Activated CD4-positive, alpha-beta memory T cell treated with anti-CD3 and anti-CD28 coated beads, Interleukin-2, amount 10 ng/mL, durations not matched to agents 7 days and 5 days (primary cell): ENCODE measurements around the gene SIN3A. TPM values are rescaled to one million over a fixed set of nuclear protein-coding genes. Genes with fewer than 3 reads are reported as not detected.
"Not testable (repeated sequence)": the region's sequence is repeated elsewhere in the genome, so short reads cannot be mapped to it uniquely, and the experiment has no call there.

Experiments
- CTCF ChIA-PET: fragments of 350-600 bp; sonication (Branson Sonifier 250); formaldehyde crosslinking; loops from one replicate; lab custom pipeline; 2021; ENCODE audit warnings: antibody characterized with exemption, inconsistent platforms; lab: Charles Lee
- POLR2A ChIA-PET: fragments of 350-600 bp; sonication (Branson Sonifier 250); formaldehyde crosslinking; loops from one replicate; lab custom pipeline; 2021; ENCODE audit warnings: antibody characterized with exemption; lab: Charles Lee
- DNase-seq: peaks from one replicate; pipeline ENCODE4 v3.0.0-alpha.2; 2020
- H3K27ac Mint-ChIP-seq: one replicate; pipeline ENCODE4 v1.8.0; 2021; ENCODE audit warnings: mild to moderate bottlenecking, mixed read lengths
- H3K27me3 Mint-ChIP-seq: one replicate; pipeline ENCODE4 v1.8.0; 2021; ENCODE audit warnings: mixed read lengths
- H3K36me3 Mint-ChIP-seq: one replicate; pipeline ENCODE4 v1.8.0; 2021; ENCODE audit warnings: low read depth, mixed read lengths
- H3K4me1 Mint-ChIP-seq: one replicate; pipeline ENCODE4 v1.8.0; 2021; ENCODE audit warnings: mixed read lengths
- H3K4me3 Mint-ChIP-seq: one replicate; pipeline ENCODE4 v1.8.0; 2021; ENCODE audit warnings: mild to moderate bottlenecking, mixed read lengths
- H3K9me3 Mint-ChIP-seq: one replicate; pipeline ENCODE4 v1.8.0; 2021; ENCODE audit warnings: mixed read lengths
- total RNA-seq, 2 experiments: library from RNA; stranded (reverse); gene quantifications; one replicate each; pipeline ENCODE4 v1.2.3, GENCODE V29; 2021

The SIN3A gene
- 10 to 100 TPM; 95.8 to 96.1 TPM for total RNA-seq

DNA sequence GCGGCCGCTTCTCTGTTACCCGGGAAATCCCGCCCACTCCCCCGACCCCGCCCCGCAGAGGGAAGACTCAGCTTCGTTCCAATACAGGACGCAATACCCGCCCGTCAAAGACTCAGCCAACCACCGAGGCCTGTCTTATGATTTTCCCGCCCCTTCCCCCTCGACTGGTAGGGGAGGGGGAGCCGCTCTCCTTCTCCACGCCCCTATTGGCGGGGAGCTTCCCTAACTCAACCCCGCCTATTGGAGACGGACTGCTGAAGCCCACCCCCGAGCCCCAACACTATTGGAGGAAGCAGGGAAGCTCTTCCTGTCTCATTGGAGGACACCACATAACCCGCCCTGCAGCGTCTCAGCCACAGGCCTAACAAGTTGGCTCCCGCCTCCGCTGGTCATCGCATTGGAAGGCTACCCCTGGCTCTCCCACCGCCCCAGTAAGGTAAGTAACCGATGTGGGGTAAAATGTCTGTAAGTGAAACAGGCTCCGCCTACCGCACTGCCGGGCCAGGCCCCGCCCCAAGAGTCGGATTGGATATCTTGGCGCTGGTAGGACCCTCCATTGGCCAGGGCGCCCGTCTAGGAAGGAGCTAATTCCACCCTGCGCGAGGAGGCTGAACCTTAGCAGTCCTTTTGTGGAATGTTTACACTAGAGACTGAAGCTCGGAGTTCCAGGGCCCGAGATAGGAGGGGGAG is at the start of gene SIN3A:
Gene SIN3A, minus strand, starts transcription at position 17 of the 690 bp plus-strand sequence. CDS start 21,315 bp downstream, outside the sequence.
- H3K9me3 Mint-ChIP-seq = no peaks in the 10 kb centered on the region
- POLR2A ChIA-PET = interaction anchor here (0.6 to 7.8 kb wide), 35 partner anchors 7 to 1543 kb away, joined by 3 to 188 read pairs (median 6); partner anchors contain the start of genes C15orf39, CLK3, CSK and IMP3
- peak within 1 kb of the TSS; percentile 99 for H3K27ac Mint-ChIP-seq
- H3K27me3 Mint-ChIP-seq = no peaks in the 10 kb centered on the region
- H3K36me3 Mint-ChIP-seq = peaks cover 12% of the 10 kb centered on the region
- CTCF ChIA-PET = interaction anchor here (0.6 to 7.1 kb wide), 10 partner anchors 9 to 835 kb away, joined by 3 to 109 read pairs (median 4); partner anchors contain the start of genes CSK, IMP3, MAN2C1 and PTPN9
- peak; percentile 100 for DNase-seq
- peak within 1 kb of the TSS; percentile 92 for H3K4me3 Mint-ChIP-seq
- peaks cover 44% of the 10 kb centered on the region for H3K4me1 Mint-ChIP-seq

DNA sequence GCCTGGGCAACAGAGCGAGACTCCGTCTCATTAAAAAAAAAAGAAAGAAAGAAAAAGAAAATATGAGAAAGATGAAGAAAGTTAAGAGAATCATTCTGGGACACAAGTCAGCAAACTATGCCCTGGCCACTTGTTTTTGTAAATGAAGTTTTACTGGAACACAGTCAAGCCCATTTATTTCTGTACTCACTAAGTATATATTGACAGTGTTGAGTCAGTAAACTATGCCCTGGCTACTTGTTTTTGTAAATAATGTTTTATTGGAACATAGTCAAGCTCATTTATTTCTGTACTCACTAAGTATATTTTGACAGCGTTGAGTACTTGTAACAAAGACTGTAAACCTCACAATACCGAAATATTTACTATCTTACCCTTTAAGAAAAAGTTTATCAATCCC is 42.2 kb upstream of the SIN3A start:
- Mint-ChIP-seq H3K4me1 (no peaks in the 10 kb centered on the region), H3K9me3 (no peaks in the 10 kb centered on the region), H3K27ac (no peak overlapping the region), H3K36me3 (peaks cover 28% of the 10 kb centered on the region), H3K27me3 (no peaks in the 10 kb centered on the region), H3K4me3 (no peak overlapping the region)
- ChIA-PET POLR2A (no interaction called here), CTCF (interaction anchor here (1.3 to 1.9 kb wide), 2 partner anchors 15 to 126 kb away, joined by 4 to 6 read pairs; partner anchors contain the start of gene MAN2C1)
- no peak for DNase-seq

DNA sequence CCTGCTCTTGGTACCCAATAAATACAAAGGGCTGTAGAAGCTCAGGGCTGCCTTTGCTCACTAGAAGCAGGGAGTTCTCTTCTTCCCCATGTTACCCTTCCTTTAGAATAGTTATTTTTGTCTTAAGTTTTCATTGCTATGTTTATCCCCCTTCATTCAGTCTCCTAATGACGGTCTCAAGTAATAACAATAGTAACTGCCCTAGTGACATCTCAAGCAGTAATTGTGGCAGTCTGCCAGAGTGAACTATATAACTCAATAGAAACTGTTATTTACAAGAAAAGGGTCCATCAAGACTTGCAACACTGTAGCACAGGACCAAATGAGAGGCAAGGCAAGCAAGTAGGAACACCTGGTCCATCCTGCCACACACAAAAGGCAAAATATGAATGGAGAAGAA is 32.5 kb upstream of the SIN3A start:
- POLR2A ChIA-PET = interaction anchor here (1.0 kb wide), 1 partner anchor 123 kb away, joined by 5 read pairs; no protein-coding TSS in a partner anchor
- Mint-ChIP-seq H3K27ac (no peak overlapping the region), H3K9me3 (no peaks in the 10 kb centered on the region), H3K27me3 (no peaks in the 10 kb centered on the region), H3K36me3 (peaks cover 42% of the 10 kb centered on the region), H3K4me3 (no peak overlapping the region), H3K4me1 (peaks cover 16% of the 10 kb centered on the region)
- no peak for DNase-seq
- CTCF ChIA-PET = no interaction called here

DNA sequence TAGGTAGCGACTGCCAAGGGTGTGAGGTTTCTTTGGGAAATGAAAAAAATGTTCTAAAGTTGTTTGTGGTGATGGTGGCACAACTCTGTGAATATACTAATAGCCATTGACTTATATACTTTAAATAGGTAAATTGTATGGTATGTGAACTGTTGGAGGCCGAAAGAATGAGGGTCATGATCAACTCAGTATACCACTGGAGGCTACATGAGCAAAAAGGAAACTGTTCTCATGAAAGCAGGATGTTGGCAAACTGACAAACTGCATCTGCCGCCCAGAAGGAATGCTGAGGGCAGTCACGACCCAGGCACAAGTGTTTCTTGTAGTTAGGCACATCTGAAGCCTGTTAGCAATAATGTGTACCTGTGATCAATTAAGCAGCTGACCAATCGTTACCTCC is 32.1 kb upstream of the SIN3A start:
- H3K27me3 Mint-ChIP-seq, H3K4me3 Mint-ChIP-seq, CTCF ChIA-PET, DNase-seq, H3K9me3 Mint-ChIP-seq: not testable (repeated sequence)
- POLR2A ChIA-PET = interaction anchor here (1.0 kb wide), 1 partner anchor 124 kb away, joined by 5 read pairs; no protein-coding TSS in a partner anchor
- peak overlapping the region; percentile 8 for H3K27ac Mint-ChIP-seq
- H3K4me1 Mint-ChIP-seq = peaks cover 16% of the 10 kb centered on the region
- H3K36me3 Mint-ChIP-seq = peaks cover 46% of the 10 kb centered on the region

DNA sequence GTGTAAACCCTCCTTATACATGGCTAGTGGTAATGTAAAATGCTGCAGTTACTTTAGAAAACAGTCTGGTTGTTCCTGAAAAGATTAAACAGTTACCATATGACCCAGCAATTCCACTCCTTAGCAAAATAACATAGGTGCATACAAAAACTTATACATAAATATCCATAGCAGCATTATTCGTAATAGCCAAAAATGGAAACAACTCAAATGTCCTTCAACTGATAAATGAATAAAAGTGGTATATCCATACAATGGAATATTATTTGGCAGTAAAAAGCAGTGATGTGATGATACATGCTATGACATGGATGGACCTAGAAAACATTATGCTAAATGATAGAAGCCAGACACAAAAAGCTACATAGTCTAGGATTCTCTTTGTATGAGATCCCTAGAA is 31.6 kb upstream of the SIN3A start:
- ChIA-PET CTCF (no interaction called here), POLR2A (no interaction called here)
- Mint-ChIP-seq H3K4me1 (peaks cover 16% of the 10 kb centered on the region), H3K27ac (peak overlapping the region; percentile 8), H3K36me3 (peaks cover 49% of the 10 kb centered on the region), H3K27me3 (no peaks in the 10 kb centered on the region), H3K4me3 (no peak overlapping the region), H3K9me3 (no peaks in the 10 kb centered on the region)
- DNase-seq = no peak

DNA sequence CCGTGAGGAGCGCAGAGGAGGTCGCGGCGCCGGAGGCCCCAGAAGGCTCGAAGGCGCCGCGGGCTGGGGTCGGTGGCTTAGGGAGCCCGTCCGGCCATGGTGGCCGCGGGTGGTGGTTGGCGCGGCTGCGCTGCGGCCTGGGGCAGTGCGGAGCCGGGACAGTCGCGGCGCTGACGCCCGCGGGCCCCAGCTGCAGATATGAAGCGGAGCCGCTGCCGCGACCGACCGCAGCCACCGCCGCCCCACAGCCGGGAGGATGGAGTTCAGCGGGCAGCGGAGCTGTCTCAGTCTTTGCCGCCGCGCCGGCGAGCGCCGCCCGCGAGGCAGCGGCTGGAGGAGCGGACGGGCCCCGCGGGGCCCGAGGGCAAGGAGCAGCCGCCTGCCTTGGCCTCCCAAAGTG is 29.0 kb upstream of the SIN3A start:
- H3K9me3 Mint-ChIP-seq, CTCF ChIA-PET, H3K27me3 Mint-ChIP-seq, H3K27ac Mint-ChIP-seq, DNase-seq, H3K4me3 Mint-ChIP-seq: not testable (repeated sequence)
- Mint-ChIP-seq H3K36me3 (peaks cover 36% of the 10 kb centered on the region), H3K4me1 (peaks cover 16% of the 10 kb centered on the region)
- POLR2A ChIA-PET = interaction anchor here (1.3 kb wide), 1 partner anchor 29 kb away, joined by 3 read pairs; the partner anchor contains the start of gene SIN3A

DNA sequence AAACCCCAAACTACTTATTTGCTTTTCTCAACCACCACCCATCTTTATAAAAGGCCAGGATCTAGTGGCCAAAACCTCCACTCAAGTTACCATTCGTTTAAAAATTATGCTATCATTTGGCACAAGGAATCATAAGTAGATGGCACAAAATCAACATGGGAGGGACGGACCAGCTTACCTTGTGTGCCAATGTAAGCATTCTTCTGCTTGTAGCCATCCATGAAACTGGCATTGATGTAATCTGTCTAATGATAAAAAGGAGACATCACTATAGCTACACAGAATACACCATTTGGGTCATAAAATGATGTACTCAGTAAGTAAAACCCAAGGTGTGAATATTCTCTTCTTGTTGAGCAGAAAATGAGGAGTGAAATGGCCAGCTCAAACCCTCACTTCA is 28.2 kb upstream of the SIN3A start:
- peaks cover 12% of the 10 kb centered on the region for H3K4me1 Mint-ChIP-seq
- no peak for DNase-seq
- no peaks in the 10 kb centered on the region for H3K9me3 Mint-ChIP-seq
- no peak overlapping the region for H3K4me3 Mint-ChIP-seq
- no peak overlapping the region for H3K27ac Mint-ChIP-seq
- H3K27me3 Mint-ChIP-seq = no peaks in the 10 kb centered on the region
- peaks cover 36% of the 10 kb centered on the region for H3K36me3 Mint-ChIP-seq
- CTCF ChIA-PET = no interaction called here
- POLR2A ChIA-PET = interaction anchor here (1.3 kb wide), 1 partner anchor 28 kb away, joined by 3 read pairs; the partner anchor contains the start of gene SIN3A

DNA sequence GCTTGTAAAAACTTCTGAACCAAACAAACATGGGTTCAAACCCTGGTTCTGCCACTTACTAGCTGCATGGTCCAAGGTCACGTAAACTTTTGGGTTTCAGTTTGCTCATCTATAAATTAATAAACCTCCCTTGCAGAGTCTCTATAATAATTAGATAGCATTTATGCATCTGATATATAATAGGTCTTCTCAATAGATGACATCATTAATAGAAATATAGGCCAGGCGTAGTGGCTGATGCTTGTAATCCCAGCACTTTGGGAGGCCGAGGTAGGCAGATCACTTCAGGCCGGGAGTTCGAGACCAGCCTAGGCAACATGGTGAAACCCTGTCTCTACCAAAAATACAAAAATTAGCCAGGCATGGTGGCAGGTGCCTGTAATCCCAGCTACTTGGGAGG is 25.6 kb upstream of the SIN3A start:
- H3K4me3 Mint-ChIP-seq, CTCF ChIA-PET, H3K27ac Mint-ChIP-seq, DNase-seq, POLR2A ChIA-PET, H3K27me3 Mint-ChIP-seq, H3K9me3 Mint-ChIP-seq, H3K4me1 Mint-ChIP-seq: not testable (repeated sequence)
- H3K36me3 Mint-ChIP-seq = peaks cover 26% of the 10 kb centered on the region

DNA sequence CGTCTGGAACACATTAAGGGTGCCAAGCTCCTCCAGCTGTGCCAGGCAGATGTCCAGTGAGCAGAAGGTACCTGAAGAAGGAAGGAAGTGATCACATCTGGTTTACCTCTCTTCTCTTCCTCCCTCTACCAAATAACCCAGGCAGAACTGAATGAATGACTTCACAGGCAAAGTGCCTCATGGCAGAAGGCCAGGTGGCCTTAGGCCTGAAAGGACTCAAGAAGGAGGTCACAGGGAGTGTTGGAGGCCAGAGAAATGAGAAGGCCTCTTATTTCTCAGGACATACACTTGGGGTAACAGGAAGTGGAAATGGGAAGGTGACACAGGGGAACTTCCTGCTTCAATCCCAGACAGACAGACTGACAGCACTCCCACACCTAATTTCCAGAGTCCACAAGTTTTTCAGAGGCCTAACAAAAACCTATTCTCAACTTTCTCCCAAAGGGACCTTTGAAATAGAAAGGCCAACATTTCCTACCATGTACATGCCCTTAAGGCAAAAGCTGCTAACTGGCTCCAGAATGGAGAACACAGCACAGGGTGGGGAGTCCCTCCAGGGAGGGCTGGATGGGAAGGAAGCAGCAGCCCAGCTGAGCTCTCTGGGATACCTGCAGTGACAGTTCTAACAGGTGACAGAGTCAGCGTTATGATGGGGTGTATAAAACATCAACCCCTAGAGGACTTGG is 17.6 kb upstream of the SIN3A start:
- H3K27ac Mint-ChIP-seq = no peak overlapping the region
- peaks cover 5% of the 10 kb centered on the region for H3K4me1 Mint-ChIP-seq
- ChIA-PET POLR2A (interaction anchor here (1.1 to 1.5 kb wide), 2 partner anchors 14 to 17 kb away, joined by 3 to 5 read pairs; no protein-coding TSS in a partner anchor), CTCF (interaction anchor here (1.2 kb wide), 1 partner anchor 14 kb away, joined by 4 read pairs; no protein-coding TSS in a partner anchor)
- no peak overlapping the region for H3K4me3 Mint-ChIP-seq
- no peaks in the 10 kb centered on the region for H3K27me3 Mint-ChIP-seq
- no peak for DNase-seq
- peaks cover 62% of the 10 kb centered on the region for H3K36me3 Mint-ChIP-seq
- H3K9me3 Mint-ChIP-seq = no peaks in the 10 kb centered on the region

DNA sequence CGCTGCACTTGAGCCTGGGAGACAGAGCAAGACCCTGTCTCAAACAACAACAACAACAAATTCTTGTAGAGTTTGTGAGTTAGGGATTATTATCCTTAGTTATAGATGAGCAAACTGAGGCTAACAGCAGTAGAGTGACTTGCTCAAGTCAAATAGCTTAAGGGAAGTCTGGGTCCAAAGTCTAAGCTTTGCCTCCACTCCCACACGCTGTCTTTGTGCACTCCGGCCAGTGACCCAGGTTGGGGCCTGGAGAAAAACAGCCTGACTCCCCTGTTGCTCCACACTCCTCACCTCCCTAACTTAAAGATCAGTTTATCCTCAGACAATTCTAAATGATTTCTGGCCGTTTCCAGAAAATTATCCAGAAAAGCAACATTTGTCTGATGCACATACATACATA is 9.2 kb upstream of the SIN3A start:
- CTCF ChIA-PET = no interaction called here
- no peak for DNase-seq
- peaks cover 6% of the 10 kb centered on the region for H3K36me3 Mint-ChIP-seq
- H3K9me3 Mint-ChIP-seq = no peaks in the 10 kb centered on the region
- H3K27me3 Mint-ChIP-seq = no peaks in the 10 kb centered on the region
- H3K4me1 Mint-ChIP-seq = peaks cover 6% of the 10 kb centered on the region
- no peak overlapping the region for H3K4me3 Mint-ChIP-seq
- no peak overlapping the region for H3K27ac Mint-ChIP-seq
- POLR2A ChIA-PET = interaction anchor here (1.0 to 1.7 kb wide), 2 partner anchors 9 to 15 kb away, joined by 3 to 6 read pairs; partner anchors contain the start of gene SIN3A

DNA sequence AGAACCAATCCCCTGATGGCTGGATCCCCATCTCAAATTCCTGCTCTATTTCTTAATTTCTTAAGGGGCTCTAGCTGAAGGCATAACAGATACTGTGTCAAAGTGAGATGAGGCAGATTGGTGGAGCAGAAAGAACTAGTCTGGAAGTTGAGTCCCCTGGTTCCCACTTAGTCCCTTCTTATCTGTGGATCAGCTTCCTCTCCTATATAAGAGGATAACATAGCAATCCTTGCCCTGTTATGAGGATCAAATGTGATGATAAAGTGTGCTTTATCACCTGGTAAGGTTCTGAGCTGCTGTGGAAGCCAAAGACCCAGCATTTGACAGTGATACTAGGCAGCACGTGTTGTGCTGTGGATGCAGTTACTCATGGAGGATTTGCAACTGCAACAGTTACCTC is 8.1 kb upstream of the SIN3A start:
- Mint-ChIP-seq H3K4me3 (no peak overlapping the region), H3K4me1 (peaks cover 6% of the 10 kb centered on the region), H3K36me3 (peaks cover under 1% of the 10 kb centered on the region), H3K9me3 (no peaks in the 10 kb centered on the region), H3K27me3 (no peaks in the 10 kb centered on the region), H3K27ac (no peak overlapping the region)
- ChIA-PET CTCF (no interaction called here), POLR2A (interaction anchor here (1.0 to 2.8 kb wide), 4 partner anchors 8 to 181 kb away, joined by 3 to 14 read pairs (median 5); partner anchors contain the start of genes IMP3, MAN2C1 and SIN3A)
- no peak for DNase-seq

DNA sequence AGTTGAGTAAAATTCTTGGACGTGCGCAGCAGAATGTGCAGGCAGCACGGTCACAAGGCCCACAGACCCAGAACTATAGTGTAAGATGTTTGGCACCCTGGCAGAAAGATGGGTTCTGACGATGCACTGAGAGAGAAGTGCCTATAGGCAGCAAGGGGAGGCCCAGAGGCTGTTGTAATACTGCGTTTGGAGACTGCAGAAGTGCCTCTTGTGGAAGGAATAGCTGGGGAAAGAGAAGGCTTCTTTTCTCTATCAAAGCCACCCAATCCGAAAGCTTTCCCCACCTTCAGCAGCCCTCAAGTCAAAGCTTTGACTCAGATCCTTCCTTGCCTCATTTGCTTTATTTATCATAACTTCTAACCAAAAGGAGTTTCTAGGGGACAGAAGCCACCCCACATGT is 5.2 kb upstream of the SIN3A start:
- H3K4me1 Mint-ChIP-seq = peaks cover 12% of the 10 kb centered on the region
- H3K4me3 Mint-ChIP-seq = peak overlapping the region; percentile 92
- ChIA-PET CTCF (interaction anchor here (0.9 to 7.1 kb wide), 3 partner anchors 89 to 191 kb away, joined by 3 to 109 read pairs (median 8); partner anchors contain the start of genes MAN2C1, SNUPN and SNX33), POLR2A (interaction anchor here (1.0 to 7.8 kb wide), 12 partner anchors 9 to 432 kb away, joined by 3 to 188 read pairs (median 6); partner anchors contain the start of genes IMP3, MAN2C1, PTPN9 and SNUPN)
- peak overlapping the region; percentile 92 for H3K27ac Mint-ChIP-seq
- no peaks in the 10 kb centered on the region for H3K9me3 Mint-ChIP-seq
- no peak for DNase-seq
- no peaks in the 10 kb centered on the region for H3K36me3 Mint-ChIP-seq
- no peaks in the 10 kb centered on the region for H3K27me3 Mint-ChIP-seq
